H1 (cell line): ENCODE data around the gene GLIPR2.

Experiments
- CTCF ChIP-seq, 3 experiments: IDR thresholded peaks; 1 replicate in 2 of 3; 2 replicates in 1 of 3; pipeline versions ENCODE4 v1.5.1 to v1.6.1; 2011; ENCODE audit warnings: low read length in 3 of 3, mild to moderate bottlenecking in 3 of 3, inconsistent platforms in 2 of 3, low read depth in 1 of 3, moderate library complexity in 1 of 3; ENCODE audit not compliant: insufficient read depth in 1 of 3; ENCODE audit errors: control extremely low read depth in 1 of 3
- HDAC6 ChIP-seq: IDR thresholded peaks from one replicate; pipeline ENCODE4 v1.7.1; 2012; ENCODE audit warnings: low read depth, mild to moderate bottlenecking, inconsistent platforms, low read length, moderate library complexity

GRCh38 chr9:36138901-36139300 lies 2.4 kb downstream of the GLIPR2 start:
- TF ChIP-seq HDAC6 (no peak), CTCF (IDR thresholded peaks at IDR 0.05; ENCODE audit: control extremely low read depth in 1 of 3, insufficient read depth in 1 of 3, low read depth in 1 of 3, low read length in 3 of 3) (no peak)
